GM23338 (cell line): Measurements from ENCODE around the gene PIAS1.

ENCODE experiments used
- EZH2 ChIP-seq: fragments of 200-600 bp; sonication (generic); IDR thresholded peaks from one replicate; pipeline ENCODE4 v1.8.0; 2017; ENCODE audit warnings: antibody characterized with exemption, mild to moderate bottlenecking, low read depth; ENCODE audit not compliant: unreplicated experiment
- POLR2AphosphoS5 ChIP-seq: IDR thresholded peaks from 2 replicates; pipeline ENCODE4 v1.6.1; 2016; ENCODE audit warnings: antibody characterized with exemption, low read depth
- TF ChIP-seq, protein P1 (sequence below), 2 experiments: fragments of 200-600 bp in 1 of 2; sonication (generic) in 1 of 2; conservative IDR thresholded peaks; 2 replicates each; pipeline versions ENCODE4 v1.5.1 to v1.6.1; 2016 to 2017; ENCODE audit warnings: antibody characterized with exemption in 2 of 2, low read depth in 2 of 2, mild to moderate bottlenecking in 2 of 2, moderate library complexity in 1 of 2
- TF ChIP-seq, protein P2 (sequence below): IDR thresholded peaks from one replicate; pipeline ENCODE4 v1.6.1; 2018; ENCODE audit warnings: antibody characterized with exemption; ENCODE audit not compliant: unreplicated experiment

DNA sequence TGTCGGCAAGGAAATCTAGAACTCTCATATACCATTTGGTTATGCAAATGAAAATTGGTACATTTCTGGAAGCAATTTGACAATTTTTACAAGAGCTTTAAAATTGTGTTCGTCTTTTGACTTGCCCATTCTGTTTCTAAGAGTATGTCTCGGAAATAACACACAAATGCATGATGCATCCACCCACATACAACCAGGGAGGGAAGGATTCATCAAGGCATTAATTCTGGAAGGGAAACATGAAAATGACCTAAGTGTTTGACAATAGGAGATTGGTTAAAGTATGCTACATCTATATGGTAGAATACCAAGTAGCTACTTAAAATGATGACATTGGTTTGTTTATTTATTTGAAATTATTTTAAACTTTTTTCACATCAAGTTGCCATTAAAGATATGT lies 58.6 kb downstream of the PIAS1 start:
- TF ChIP-seq, protein P1, sequence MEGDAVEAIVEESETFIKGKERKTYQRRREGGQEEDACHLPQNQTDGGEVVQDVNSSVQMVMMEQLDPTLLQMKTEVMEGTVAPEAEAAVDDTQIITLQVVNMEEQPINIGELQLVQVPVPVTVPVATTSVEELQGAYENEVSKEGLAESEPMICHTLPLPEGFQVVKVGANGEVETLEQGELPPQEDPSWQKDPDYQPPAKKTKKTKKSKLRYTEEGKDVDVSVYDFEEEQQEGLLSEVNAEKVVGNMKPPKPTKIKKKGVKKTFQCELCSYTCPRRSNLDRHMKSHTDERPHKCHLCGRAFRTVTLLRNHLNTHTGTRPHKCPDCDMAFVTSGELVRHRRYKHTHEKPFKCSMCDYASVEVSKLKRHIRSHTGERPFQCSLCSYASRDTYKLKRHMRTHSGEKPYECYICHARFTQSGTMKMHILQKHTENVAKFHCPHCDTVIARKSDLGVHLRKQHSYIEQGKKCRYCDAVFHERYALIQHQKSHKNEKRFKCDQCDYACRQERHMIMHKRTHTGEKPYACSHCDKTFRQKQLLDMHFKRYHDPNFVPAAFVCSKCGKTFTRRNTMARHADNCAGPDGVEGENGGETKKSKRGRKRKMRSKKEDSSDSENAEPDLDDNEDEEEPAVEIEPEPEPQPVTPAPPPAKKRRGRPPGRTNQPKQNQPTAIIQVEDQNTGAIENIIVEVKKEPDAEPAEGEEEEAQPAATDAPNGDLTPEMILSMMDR (conservative IDR thresholded peaks at IDR 0.05; ENCODE audit: low read depth in 2 of 2), result no peak
- no peak for TF ChIP-seq POLR2AphosphoS5
- TF ChIP-seq, protein P2, sequence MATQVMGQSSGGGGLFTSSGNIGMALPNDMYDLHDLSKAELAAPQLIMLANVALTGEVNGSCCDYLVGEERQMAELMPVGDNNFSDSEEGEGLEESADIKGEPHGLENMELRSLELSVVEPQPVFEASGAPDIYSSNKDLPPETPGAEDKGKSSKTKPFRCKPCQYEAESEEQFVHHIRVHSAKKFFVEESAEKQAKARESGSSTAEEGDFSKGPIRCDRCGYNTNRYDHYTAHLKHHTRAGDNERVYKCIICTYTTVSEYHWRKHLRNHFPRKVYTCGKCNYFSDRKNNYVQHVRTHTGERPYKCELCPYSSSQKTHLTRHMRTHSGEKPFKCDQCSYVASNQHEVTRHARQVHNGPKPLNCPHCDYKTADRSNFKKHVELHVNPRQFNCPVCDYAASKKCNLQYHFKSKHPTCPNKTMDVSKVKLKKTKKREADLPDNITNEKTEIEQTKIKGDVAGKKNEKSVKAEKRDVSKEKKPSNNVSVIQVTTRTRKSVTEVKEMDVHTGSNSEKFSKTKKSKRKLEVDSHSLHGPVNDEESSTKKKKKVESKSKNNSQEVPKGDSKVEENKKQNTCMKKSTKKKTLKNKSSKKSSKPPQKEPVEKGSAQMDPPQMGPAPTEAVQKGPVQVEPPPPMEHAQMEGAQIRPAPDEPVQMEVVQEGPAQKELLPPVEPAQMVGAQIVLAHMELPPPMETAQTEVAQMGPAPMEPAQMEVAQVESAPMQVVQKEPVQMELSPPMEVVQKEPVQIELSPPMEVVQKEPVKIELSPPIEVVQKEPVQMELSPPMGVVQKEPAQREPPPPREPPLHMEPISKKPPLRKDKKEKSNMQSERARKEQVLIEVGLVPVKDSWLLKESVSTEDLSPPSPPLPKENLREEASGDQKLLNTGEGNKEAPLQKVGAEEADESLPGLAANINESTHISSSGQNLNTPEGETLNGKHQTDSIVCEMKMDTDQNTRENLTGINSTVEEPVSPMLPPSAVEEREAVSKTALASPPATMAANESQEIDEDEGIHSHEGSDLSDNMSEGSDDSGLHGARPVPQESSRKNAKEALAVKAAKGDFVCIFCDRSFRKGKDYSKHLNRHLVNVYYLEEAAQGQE, result no peak
- TF ChIP-seq EZH2, result no peak
